GM12878 (cell line): Measurements from ENCODE around the gene ING4. TPM values are rescaled to one million over a fixed set of nuclear protein-coding genes. Genes with fewer than 3 reads are reported as not detected.

ENCODE experiments used
- ATF7 ChIP-seq: fragments of 450-650 bp; IDR thresholded peaks from 2 replicates; pipeline ENCODE4 v1.6.1; 2016; ENCODE audit warnings: low read depth, mild to moderate bottlenecking
- BRCA1 ChIP-seq: IDR thresholded peaks from 2 replicates; pipeline ENCODE4 v1.6.1; 2011; ENCODE audit warnings: low read depth, low read length, improper control_type of control experiment
- CBX3 ChIP-seq: fragments of 200-600 bp; sonication (generic); IDR thresholded peaks from 2 replicates; pipeline ENCODE4 v1.6.1; 2016; ENCODE audit warnings: low read depth, borderline replicate concordance
- DPF2 ChIP-seq: fragments of 450-650 bp; IDR thresholded peaks from 2 replicates; pipeline ENCODE4 v1.6.1; 2017; ENCODE audit warnings: mild to moderate bottlenecking
- IKZF2 ChIP-seq, 2 experiments: fragments of 450-650 bp; IDR thresholded peaks; 2 replicates each; pipeline ENCODE4 v1.6.1; 2017; ENCODE audit warnings: mild to moderate bottlenecking in 2 of 2, moderate library complexity in 2 of 2
- NFXL1 ChIP-seq: fragments of 450-650 bp; IDR thresholded peaks from 2 replicates; pipeline ENCODE4 v1.6.1; 2017; ENCODE audit warnings: antibody characterized with exemption, mild to moderate bottlenecking, borderline replicate concordance
- NR2C2 ChIP-seq: IDR thresholded peaks from 2 replicates; pipeline ENCODE4 v1.6.1; 2011; ENCODE audit warnings: borderline replicate concordance, low read depth; ENCODE audit not compliant: control insufficient read depth, insufficient read length
- PAX8 ChIP-seq: fragments of 450-650 bp; IDR thresholded peaks from 2 replicates; pipeline ENCODE4 v1.6.1; 2017; ENCODE audit warnings: mild to moderate bottlenecking, moderate library complexity
- POLR2AphosphoS2 ChIP-seq: IDR thresholded peaks from 2 replicates; pipeline ENCODE4 v1.6.1; 2011; ENCODE audit warnings: low read depth, mild to moderate bottlenecking, low read length, improper control_type of control experiment, moderate library complexity
- POU2F2 ChIP-seq: IDR thresholded peaks from 3 replicates; pipeline ENCODE4 v1.6.1; 2011; ENCODE audit warnings: low read depth, mild to moderate bottlenecking, low read length, borderline replicate concordance
- SIX5 ChIP-seq: IDR thresholded peaks from 2 replicates; pipeline ENCODE4 v1.6.1; 2011; ENCODE audit warnings: mild to moderate bottlenecking, low read depth, low read length, moderate library complexity; ENCODE audit not compliant: severe bottlenecking
- SMAD5 ChIP-seq: IDR thresholded peaks from 2 replicates; pipeline ENCODE4 v1.6.1; 2016; ENCODE audit warnings: antibody characterized with exemption, low read depth
- SPI1 ChIP-seq: IDR thresholded peaks from 2 replicates; pipeline ENCODE4 v1.6.1; 2011; ENCODE audit warnings: low read depth, mild to moderate bottlenecking, low read length, moderate library complexity, borderline replicate concordance; ENCODE audit not compliant: insufficient read depth
- STAT1 ChIP-seq: fragments of 450-650 bp; conservative IDR thresholded peaks from 2 replicates; pipeline ENCODE4 v1.6.1; 2014; ENCODE audit warnings: antibody characterized with exemption, mild to moderate bottlenecking
- STAT3 ChIP-seq: IDR thresholded peaks from 2 replicates; pipeline ENCODE4 v1.6.1; 2011; ENCODE audit warnings: low read depth, low read length, improper control_type of control experiment
- SUZ12 ChIP-seq: fragments of 200-600 bp; sonication (generic); IDR thresholded peaks from one replicate; pipeline ENCODE4 v1.6.1; 2018; ENCODE audit warnings: antibody characterized with exemption, mild to moderate bottlenecking; ENCODE audit not compliant: unreplicated experiment
- TCF7 ChIP-seq: IDR thresholded peaks from 2 replicates; pipeline ENCODE4 v1.6.1; 2014; ENCODE audit warnings: antibody characterized with exemption, borderline replicate concordance
- ZNF24 ChIP-seq: fragments of 450-650 bp; IDR thresholded peaks from 2 replicates; pipeline ENCODE4 v1.6.1; 2017; ENCODE audit warnings: antibody characterized with exemption, mild to moderate bottlenecking
- ZSCAN29 ChIP-seq: fragments of 450-650 bp; IDR thresholded peaks from 2 replicates; pipeline ENCODE4 v1.6.1; 2017; ENCODE audit warnings: mild to moderate bottlenecking, moderate library complexity
- polyA plus RNA-seq, 11 experiments: library from polyadenylated mRNA; depleted of rRNA in 4 of 11; unstranded in 6 of 11; stranded (reverse) in 5 of 11; fragments of >200 nt; fragmentation: Nextera tagmentation in 4 of 11; fragmentation: Illumina TruSeq in 1 of 11; extraction: Ambion mirVana in 4 of 11; extraction: Trizol in 1 of 11; gene quantifications; 1 replicate in 1 of 11; 2 replicates in 10 of 11; pipeline versions ENCODE4 v1.2.1 to v1.2.3, GENCODE V29; 2011 to 2016; ENCODE audit warnings: inconsistent platforms in 2 of 11, missing spikeins in 2 of 11, low read depth in 1 of 11
- total RNA-seq, 4 experiments: library from RNA; depleted of rRNA in 3 of 4; stranded (reverse); fragments of >200 nt in 3 of 4; fragmentation: Illumina TruSeq in 1 of 4; extraction: Trizol in 1 of 4; gene quantifications; 2 replicates each; pipeline versions ENCODE4 v1.2.1 to v1.2.3, GENCODE V29; 2013 to 2021
- TF ChIP-seq, protein P1 (sequence below): fragments of 450-650 bp; conservative IDR thresholded peaks from 2 replicates; pipeline ENCODE4 v1.6.1; 2017; ENCODE audit warnings: mild to moderate bottlenecking, moderate library complexity
- TF ChIP-seq, protein P2 (sequence below): fragments of 450-650 bp; IDR thresholded peaks from 2 replicates; pipeline ENCODE4 v1.6.1; 2018; ENCODE audit warnings: mild to moderate bottlenecking, low read depth, moderate library complexity; ENCODE audit not compliant: partially characterized antibody
- TF ChIP-seq, protein P3 (sequence below): fragments of 150-350 bp; IDR thresholded peaks from 2 replicates; pipeline ENCODE4 v1.6.1; 2014; ENCODE audit warnings: mild to moderate bottlenecking, low read depth, low read length
- TF ChIP-seq, protein P4 (sequence below): IDR thresholded peaks from 2 replicates; pipeline ENCODE4 v1.6.1; 2011; ENCODE audit warnings: borderline replicate concordance, low read depth, mild to moderate bottlenecking, moderate library complexity, mixed read lengths, low read length; ENCODE audit not compliant: insufficient read depth; ENCODE audit errors: extremely low read length

Gene ING4
- total and polyA plus RNA-seq, 10 of the 15 experiments (the other 5 are each of a cell fraction or from before 2014, with no cell fraction given): 7.2 to 53.9 (median 21.8) TPM

DNA sequence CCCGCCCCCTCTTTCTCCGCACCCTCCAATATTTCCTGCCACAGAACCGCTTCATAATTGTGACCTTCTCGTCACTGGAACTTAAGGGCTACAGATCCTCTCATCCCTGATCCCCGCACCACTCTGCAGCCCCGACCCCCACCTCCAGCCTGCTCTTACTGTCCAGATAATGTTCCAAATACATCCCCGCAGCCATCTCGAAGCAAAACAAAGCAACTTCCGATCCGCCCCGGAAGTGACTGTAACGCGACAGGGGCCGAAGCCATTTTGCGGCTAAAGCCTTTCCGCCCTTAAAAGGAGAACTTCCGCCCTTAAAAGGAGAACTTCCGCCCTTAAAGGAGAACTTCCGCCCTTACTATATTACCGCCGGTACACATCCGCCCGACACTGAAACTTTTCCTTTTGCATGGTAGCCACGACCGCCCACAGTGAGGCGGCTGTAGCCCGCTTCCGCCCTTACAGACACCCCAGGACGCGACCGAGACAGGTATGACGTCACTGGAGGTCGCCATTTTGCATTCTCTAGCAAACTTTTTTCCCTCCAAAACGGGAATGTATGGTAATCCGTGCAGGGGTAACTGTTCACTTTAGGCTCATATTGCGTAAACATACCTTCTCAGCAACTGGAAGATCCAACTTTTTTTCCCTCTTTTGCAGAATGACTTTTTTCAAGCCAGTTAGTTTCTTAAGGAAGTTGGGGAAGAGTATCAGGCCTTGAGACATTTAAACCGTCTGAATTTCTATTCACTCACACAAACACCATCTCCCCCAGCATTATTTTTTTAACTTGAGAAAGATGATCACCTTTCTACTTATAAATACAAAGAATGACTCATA lies at the start of gene ING4 (continued):
- TF ChIP-seq NFXL1 (no peak), STAT3 (no peak), IKZF2 (IDR thresholded peaks at IDR 0.05) (peak in 1 of 2 experiments; percentile 67; a peak in 3 of 4 replicates), ZSCAN29 (no peak), POU2F2 (peak; percentile 29; the same call in 2 of the 3 replicates), ATF7 (peak; percentile 100), DPF2 (no peak), SIX5 (peak; percentile 91), PAX8 (no peak), SPI1 (peak; percentile 46; the same call in 1 of the 2 replicates), TCF7 (no peak; the same call in 1 of the 2 replicates), CBX3 (no peak), SMAD5 (no peak; the same call in 1 of the 2 replicates), NR2C2 (no peak), POLR2AphosphoS2 (no peak; the same call in 1 of the 2 replicates), STAT1 (peak; percentile 52; the same call in 1 of the 2 replicates), SUZ12 (no peak), BRCA1 (peak; percentile 47; the same call in 1 of the 2 replicates), ZNF24 (no peak)
- TF ChIP-seq, protein P1, sequence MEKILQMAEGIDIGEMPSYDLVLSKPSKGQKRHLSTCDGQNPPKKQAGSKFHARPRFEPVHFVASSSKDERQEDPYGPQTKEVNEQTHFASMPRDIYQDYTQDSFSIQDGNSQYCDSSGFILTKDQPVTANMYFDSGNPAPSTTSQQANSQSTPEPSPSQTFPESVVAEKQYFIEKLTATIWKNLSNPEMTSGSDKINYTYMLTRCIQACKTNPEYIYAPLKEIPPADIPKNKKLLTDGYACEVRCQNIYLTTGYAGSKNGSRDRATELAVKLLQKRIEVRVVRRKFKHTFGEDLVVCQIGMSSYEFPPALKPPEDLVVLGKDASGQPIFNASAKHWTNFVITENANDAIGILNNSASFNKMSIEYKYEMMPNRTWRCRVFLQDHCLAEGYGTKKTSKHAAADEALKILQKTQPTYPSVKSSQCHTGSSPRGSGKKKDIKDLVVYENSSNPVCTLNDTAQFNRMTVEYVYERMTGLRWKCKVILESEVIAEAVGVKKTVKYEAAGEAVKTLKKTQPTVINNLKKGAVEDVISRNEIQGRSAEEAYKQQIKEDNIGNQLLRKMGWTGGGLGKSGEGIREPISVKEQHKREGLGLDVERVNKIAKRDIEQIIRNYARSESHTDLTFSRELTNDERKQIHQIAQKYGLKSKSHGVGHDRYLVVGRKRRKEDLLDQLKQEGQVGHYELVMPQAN: peak; percentile 89
- TF ChIP-seq, protein P2, sequence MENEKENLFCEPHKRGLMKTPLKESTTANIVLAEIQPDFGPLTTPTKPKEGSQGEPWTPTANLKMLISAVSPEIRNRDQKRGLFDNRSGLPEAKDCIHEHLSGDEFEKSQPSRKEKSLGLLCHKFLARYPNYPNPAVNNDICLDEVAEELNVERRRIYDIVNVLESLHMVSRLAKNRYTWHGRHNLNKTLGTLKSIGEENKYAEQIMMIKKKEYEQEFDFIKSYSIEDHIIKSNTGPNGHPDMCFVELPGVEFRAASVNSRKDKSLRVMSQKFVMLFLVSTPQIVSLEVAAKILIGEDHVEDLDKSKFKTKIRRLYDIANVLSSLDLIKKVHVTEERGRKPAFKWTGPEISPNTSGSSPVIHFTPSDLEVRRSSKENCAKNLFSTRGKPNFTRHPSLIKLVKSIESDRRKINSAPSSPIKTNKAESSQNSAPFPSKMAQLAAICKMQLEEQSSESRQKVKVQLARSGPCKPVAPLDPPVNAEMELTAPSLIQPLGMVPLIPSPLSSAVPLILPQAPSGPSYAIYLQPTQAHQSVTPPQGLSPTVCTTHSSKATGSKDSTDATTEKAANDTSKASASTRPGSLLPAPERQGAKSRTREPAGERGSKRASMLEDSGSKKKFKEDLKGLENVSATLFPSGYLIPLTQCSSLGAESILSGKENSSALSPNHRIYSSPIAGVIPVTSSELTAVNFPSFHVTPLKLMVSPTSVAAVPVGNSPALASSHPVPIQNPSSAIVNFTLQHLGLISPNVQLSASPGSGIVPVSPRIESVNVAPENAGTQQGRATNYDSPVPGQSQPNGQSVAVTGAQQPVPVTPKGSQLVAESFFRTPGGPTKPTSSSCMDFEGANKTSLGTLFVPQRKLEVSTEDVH: peak; percentile 100
- TF ChIP-seq, protein P3, sequence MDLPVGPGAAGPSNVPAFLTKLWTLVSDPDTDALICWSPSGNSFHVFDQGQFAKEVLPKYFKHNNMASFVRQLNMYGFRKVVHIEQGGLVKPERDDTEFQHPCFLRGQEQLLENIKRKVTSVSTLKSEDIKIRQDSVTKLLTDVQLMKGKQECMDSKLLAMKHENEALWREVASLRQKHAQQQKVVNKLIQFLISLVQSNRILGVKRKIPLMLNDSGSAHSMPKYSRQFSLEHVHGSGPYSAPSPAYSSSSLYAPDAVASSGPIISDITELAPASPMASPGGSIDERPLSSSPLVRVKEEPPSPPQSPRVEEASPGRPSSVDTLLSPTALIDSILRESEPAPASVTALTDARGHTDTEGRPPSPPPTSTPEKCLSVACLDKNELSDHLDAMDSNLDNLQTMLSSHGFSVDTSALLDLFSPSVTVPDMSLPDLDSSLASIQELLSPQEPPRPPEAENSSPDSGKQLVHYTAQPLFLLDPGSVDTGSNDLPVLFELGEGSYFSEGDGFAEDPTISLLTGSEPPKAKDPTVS: 0 out of 2 replicates have a peak, but pooled peaks have one; percentile 37
- TF ChIP-seq, protein P4, sequence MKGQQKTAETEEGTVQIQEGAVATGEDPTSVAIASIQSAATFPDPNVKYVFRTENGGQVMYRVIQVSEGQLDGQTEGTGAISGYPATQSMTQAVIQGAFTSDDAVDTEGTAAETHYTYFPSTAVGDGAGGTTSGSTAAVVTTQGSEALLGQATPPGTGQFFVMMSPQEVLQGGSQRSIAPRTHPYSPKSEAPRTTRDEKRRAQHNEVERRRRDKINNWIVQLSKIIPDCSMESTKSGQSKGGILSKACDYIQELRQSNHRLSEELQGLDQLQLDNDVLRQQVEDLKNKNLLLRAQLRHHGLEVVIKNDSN: no peak
